ENCODE measurements around the gene NAA11.

The NAA11 gene

GRCh38 chr4:79325864-79326328 lies at the start of gene NAA11:
NAA11 (minus strand) TSS chr4:79326061; CDS start chr4:79325877, 184 bp downstream.
- TF ChIP-seq JUND (IDR thresholded peaks at IDR 0.05; ENCODE audit: low read depth) = no peak
- no peak for DNase-seq (ENCODE audit: low read depth in 1 of 2, low spot score in 1 of 2)
- in situ Hi-C loops (cut with HindIII; ENCODE audit: low pct_unique_long_range_greater_than_20kb, low sequenced_read_pairs) = no loop called here

- in situ Hi-C loops (cut with HindIII; ENCODE audit: low pct_unique_long_range_greater_than_20kb, low sequenced_read_pairs) = no loop called here
- no peak for DNase-seq (ENCODE audit: low read depth in 1 of 2, low spot score in 1 of 2)
Observed at GRCh38 chr4:79370026-79370425, 44.2 kb upstream of the NAA11 start.

DNA sequence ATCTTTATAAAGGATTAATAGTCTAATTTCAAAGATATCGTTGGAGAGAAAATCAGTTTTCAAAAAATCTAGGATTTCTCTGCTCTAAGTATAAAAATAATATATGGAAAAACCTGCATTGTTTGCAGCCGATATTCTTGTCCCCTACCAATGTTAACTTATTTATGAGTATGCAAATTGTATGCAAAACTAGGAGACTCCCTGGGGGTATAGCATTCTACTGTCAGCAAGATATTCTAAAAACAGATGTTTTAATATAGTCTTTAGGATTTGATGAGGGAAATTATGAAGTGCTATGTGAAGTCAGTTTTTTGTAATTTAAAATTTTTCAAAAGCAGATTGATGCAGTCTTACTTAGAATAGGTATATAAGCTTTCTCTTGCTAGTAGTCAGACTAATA lies 41.2 kb upstream of the NAA11 start:
- no peak for TF ChIP-seq JUND (IDR thresholded peaks at IDR 0.05; ENCODE audit: low read depth)
- no peak for DNase-seq (ENCODE audit: low read depth in 1 of 2, low spot score in 1 of 2)

More at GRCh38 chr4:79370026-79370425, 44.2 kb upstream of the NAA11 start:
- no peak for TF ChIP-seq JUND (IDR thresholded peaks at IDR 0.05; ENCODE audit: low read depth)

GRCh38 chr4:79366422-79366821 lies 40.6 kb upstream of the NAA11 start:
- TF ChIP-seq JUND (IDR thresholded peaks at IDR 0.05; ENCODE audit: low read depth) = no peak
- DNase-seq (ENCODE audit: low read depth in 1 of 2, low spot score in 1 of 2) = no peak
- in situ Hi-C loops (cut with HindIII; ENCODE audit: low pct_unique_long_range_greater_than_20kb, low sequenced_read_pairs) = no loop called here

More for the DNA sequence above, 41.2 kb upstream of the NAA11 start:
- in situ Hi-C loops (cut with HindIII; ENCODE audit: low pct_unique_long_range_greater_than_20kb, low sequenced_read_pairs) = no loop called here

- in situ Hi-C loops (cut with HindIII; ENCODE audit: low pct_unique_long_range_greater_than_20kb, low sequenced_read_pairs) = no loop called here
- TF ChIP-seq JUND (IDR thresholded peaks at IDR 0.05; ENCODE audit: low read depth) = no peak
- DNase-seq (ENCODE audit: low read depth in 1 of 2, low spot score in 1 of 2) = no peak
Observed at GRCh38 chr4:79364061-79364460, 38.2 kb upstream of the NAA11 start.

DNA sequence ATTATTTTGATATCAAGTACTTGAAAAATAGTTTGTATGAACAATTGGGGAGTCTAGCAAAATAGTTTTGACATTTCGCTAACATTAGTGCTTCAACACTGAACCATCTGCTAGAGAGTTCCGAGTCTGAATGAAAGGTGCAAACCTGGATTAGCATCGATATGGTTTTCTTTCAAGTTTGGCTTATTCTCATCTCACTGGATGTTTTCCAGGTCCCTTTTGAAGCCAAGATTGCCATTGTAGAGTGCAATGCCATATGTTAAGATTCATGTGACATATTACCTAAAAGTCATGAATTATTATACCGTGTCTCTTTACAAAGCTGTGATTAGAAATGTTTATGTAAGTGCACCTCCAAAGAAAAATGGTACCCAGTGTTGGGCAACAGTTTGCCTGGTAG lies 36.8 kb upstream of the NAA11 start:
- no peak for TF ChIP-seq JUND (IDR thresholded peaks at IDR 0.05; ENCODE audit: low read depth)

DNA sequence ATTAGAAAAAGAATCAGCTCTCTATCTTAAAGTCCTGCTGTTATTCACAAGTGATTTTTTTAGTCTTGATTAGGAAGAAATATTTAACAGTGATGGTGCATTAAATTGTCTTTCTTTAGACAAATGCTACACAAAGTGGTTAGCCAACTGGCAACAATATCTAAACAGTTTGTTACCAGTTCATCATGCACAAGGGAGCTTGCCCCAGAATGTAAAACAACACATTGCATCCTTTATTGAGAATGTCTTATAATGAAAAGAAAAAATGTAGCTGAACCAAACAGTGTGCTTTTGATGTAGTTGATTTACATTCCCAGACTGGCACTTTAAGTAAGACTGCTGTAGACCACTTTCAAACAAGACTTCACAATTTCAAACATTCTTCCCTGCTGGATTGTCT lies 34.1 kb upstream of the NAA11 start:
- no peak for DNase-seq (ENCODE audit: low read depth in 1 of 2, low spot score in 1 of 2)
- TF ChIP-seq JUND (IDR thresholded peaks at IDR 0.05; ENCODE audit: low read depth) = no peak

More for the DNA sequence above, 36.8 kb upstream of the NAA11 start:
- no peak for DNase-seq (ENCODE audit: low read depth in 1 of 2, low spot score in 1 of 2)
- in situ Hi-C loops (cut with HindIII; ENCODE audit: low pct_unique_long_range_greater_than_20kb, low sequenced_read_pairs) = no loop called here

DNA sequence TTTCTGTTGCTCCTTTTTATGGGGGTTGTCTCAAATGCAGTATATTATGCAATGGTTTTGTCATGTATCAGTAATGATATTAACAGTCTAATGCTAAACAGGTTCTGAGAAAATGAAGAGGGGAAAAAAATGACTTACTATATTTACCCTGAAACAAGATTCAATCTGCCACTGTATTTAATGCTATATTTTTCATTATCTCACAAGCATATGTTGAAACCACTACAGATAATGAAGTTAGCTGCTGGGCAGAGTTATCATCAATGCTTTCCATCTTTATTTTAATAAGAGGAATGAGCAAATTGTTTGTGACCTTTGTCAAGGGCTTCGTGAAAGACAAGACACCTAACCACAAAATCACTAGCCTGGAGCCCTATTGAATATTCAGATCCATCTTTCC lies 32.6 kb upstream of the NAA11 start:
- TF ChIP-seq JUND (IDR thresholded peaks at IDR 0.05; ENCODE audit: low read depth) = no peak
- in situ Hi-C loops (cut with HindIII; ENCODE audit: low pct_unique_long_range_greater_than_20kb, low sequenced_read_pairs) = no loop called here
- no peak for DNase-seq (ENCODE audit: low read depth in 1 of 2, low spot score in 1 of 2)

More for the DNA sequence above, 34.1 kb upstream of the NAA11 start:
- in situ Hi-C loops (cut with HindIII; ENCODE audit: low pct_unique_long_range_greater_than_20kb, low sequenced_read_pairs) = no loop called here

DNA sequence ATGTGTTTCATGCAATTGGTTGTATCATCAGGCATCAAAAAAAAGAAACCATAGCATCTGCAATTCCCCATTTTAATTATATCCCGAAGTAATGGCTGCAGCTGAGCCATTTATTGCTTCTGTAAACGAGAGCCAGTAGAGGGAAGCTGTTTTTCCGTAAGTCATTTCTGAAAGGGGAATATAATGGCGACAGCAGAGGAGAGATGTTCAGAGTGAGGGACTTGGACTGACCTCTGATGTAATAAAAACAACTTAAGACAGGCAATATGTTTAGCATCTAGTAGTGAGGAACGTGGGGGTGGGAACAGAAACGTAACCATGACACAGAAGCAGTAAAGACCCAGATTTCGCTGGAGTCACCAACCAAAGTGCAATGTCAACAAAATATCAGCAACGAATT lies 31.5 kb upstream of the NAA11 start:
- no peak for TF ChIP-seq JUND (IDR thresholded peaks at IDR 0.05; ENCODE audit: low read depth)
- in situ Hi-C loops (cut with HindIII; ENCODE audit: low pct_unique_long_range_greater_than_20kb, low sequenced_read_pairs) = no loop called here
- no peak for DNase-seq (ENCODE audit: low read depth in 1 of 2, low spot score in 1 of 2)

DNA sequence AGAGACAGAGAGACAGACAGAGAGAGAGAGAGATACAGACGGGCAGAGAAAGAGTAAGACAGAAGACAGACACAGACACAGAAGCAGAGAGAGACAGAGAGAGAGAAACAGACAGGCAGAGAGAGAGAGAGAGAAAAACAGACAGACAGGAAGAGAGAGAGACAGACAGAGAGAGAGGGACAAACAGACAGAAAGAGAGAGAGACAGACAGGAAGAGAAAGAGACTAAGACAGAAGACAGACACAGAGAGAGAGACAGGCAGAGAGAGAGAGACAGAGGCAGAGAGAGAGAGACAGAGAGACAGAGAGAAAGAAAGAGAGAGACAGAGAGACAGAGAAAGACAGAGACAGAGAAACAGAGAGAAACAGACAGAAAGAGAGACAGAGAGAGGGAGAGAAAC lies 27.2 kb upstream of the NAA11 start:
- no peak for TF ChIP-seq JUND (IDR thresholded peaks at IDR 0.05; ENCODE audit: low read depth)
- DNase-seq (ENCODE audit: low read depth in 1 of 2, low spot score in 1 of 2) = no peak
- in situ Hi-C loops (cut with HindIII; ENCODE audit: low pct_unique_long_range_greater_than_20kb, low sequenced_read_pairs) = no loop called here

DNA sequence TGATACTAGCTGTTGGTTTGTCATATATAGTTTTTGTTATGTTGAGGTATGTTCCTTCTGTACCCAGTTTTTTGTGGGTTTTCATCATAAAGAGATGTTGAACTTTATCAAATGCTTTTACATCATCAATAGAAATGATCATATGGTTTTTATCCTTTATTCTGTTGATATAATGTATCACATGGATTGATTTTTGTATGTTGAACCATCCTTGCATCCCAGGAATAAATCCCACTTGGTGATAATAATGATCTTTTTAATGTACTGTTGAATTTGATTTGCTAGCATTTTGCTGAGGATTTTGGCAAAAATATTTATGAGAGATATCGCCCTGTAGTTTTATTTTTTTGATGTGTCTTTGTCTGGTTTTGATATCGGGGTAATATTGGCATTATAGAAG lies 22.5 kb upstream of the NAA11 start:
- TF ChIP-seq JUND (IDR thresholded peaks at IDR 0.05; ENCODE audit: low read depth) = no peak
- DNase-seq (ENCODE audit: low read depth in 1 of 2, low spot score in 1 of 2) = no peak
- in situ Hi-C loops (cut with HindIII; ENCODE audit: low pct_unique_long_range_greater_than_20kb, low sequenced_read_pairs) = no loop called here

DNA sequence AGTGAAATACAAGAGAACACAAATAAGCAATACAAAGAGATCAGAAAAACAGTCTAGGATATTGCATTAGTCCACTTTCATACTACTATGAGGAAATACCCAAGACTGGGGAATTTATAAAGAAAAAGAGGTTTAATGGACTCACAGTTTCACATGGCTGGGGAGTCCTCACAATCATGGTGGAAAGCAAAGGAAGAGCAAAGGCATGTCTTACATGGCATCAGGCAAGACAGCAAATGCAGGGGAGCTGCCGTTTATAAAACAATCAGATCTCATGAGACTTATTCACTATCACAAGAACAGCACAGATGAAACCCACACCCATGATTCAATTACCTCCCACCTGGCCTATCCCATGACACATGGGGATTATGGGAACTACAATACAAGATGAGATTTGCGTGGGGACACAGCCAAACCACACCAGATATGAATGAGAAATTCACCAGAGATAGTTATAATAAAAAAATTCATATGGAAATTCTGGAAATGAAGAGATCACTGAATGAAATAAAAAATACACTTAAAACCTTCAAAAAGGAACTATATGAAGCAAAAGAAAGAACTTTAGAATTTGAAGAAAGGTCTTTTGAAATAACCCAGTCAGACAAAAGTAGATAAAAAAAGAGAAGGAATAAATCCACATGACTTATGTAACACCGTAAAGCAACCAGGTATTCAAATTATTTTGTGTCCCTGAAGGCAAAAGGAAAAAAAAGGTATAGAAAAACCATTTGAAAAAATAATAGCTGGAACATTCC lies 16.2 kb upstream of the NAA11 start:
- in situ Hi-C loops (cut with HindIII; ENCODE audit: low pct_unique_long_range_greater_than_20kb, low sequenced_read_pairs) = no loop called here
- no peak for DNase-seq (ENCODE audit: low read depth in 1 of 2, low spot score in 1 of 2)
- TF ChIP-seq JUND (IDR thresholded peaks at IDR 0.05; ENCODE audit: low read depth) = no peak

- in situ Hi-C loops (cut with HindIII; ENCODE audit: low pct_unique_long_range_greater_than_20kb, low sequenced_read_pairs) = no loop called here
- DNase-seq (ENCODE audit: low read depth in 1 of 2, low spot score in 1 of 2) = no peak
- no peak for TF ChIP-seq JUND (IDR thresholded peaks at IDR 0.05; ENCODE audit: low read depth)
Observed at GRCh38 chr4:79340568-79340967, 14.7 kb upstream of the NAA11 start.

GRCh38 chr4:79338148-79338547 lies 12.3 kb upstream of the NAA11 start:
- in situ Hi-C loops (cut with HindIII; ENCODE audit: low pct_unique_long_range_greater_than_20kb, low sequenced_read_pairs) = no loop called here
- no peak for TF ChIP-seq JUND (IDR thresholded peaks at IDR 0.05; ENCODE audit: low read depth)
- DNase-seq (ENCODE audit: low read depth in 1 of 2, low spot score in 1 of 2) = no peak
